GM19467 (cell line): Measurements from ENCODE around the gene TMEM167B.
"Not testable (repeated sequence)": the region's sequence is repeated elsewhere in the genome, so short reads cannot be mapped to it uniquely, and the experiment has no call there.

ENCODE experiments used
- ATAC-seq: cut with Tn5 transposase; IDR thresholded peaks from one replicate; pipeline ENCODE4 v1.9.1; 2021; ENCODE audit warnings: mild to moderate bottlenecking, moderate library complexity; ENCODE audit not compliant: unreplicated experiment

TMEM167B gene

GRCh38 chr1:109090196-109091077 is at the start of gene TMEM167B:
Gene TMEM167B (plus strand): TSS chr1:109090764. CDS start chr1:109090873, 109 bp downstream.
- ATAC-seq, result peak; percentile 89

DNA sequence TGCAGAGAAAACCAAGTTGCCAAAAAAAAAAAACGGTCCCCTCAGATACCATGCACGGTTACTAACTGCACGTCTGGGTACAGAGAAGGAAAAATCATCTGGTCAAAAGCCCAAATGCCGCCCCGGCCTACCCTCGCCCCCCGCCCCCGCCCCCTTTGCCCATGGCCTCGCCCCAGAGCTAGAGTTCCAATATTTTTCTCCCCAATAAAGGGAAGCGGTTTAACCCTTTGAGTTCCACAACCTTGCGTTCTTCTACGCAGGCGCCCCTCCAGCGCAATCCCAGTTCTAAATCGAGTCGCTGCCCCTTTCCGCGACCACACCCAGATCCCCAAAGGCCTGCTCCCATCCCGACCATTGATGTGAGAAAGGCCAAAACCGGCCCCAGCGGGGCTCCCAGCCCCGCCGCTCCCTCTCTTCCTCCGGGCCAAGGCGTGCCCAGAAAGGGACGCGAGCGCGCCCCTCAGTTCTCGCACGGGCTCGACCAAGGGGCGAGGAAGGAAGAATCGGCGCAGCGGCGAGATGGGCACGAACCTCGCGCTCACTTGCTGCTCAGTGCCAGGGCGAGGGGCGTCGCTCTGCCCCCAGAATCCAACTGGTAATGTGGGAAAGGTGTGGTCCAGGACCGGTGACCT is 49.5 kb upstream of the TMEM167B start:
- peak; percentile 20 for ATAC-seq

DNA sequence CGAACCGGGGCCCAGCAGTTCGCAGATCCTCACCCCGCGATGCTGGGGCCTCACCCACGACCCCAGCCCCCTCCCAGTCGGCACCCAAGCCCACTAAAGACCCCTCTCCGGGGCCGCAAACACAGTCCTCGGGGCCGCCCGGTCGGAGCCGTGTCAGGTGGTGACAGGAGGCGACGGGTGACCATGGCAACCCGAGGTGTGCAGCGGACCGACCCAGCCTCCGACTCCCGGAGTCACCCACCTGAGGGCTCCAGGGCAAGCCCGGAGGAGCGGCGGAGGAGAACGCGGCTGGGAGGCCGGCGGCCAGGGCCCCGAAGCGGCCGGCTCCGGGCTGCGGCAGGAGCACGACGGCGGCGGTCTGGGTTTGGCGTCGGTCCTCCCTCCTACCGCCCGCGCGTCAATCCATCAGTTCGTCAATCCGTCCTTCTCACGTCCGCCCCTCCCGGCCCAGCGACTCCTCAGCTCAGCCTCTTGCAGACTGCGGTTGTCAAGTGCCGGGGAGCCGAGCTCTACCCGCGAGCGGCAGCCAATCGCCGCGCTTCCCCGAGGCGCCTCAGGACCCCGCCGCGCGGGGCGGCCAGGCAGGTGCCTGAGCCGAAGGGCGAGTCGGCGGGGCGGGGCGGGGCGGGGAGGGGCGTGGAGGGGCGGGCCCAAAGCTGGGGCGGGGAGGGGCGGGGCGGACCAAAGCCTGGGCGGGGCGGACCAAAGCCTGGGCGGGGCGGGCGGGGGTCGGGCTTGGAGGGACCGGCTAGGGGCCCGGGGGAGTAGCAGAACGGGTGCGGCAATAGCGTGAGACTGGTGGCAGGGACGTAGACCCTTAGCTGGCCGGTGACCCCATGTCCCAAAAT is 48.7 kb upstream of the TMEM167B start, which contains the start of gene WDR47:
Gene WDR47 (minus strand): TSS at position 482 of the 848 bp plus-strand sequence. CDS start 18,590 bp downstream, outside the sequence.
- peak; percentile 90 for ATAC-seq

GRCh38 chr1:109045595-109045994 is 45.0 kb upstream of the TMEM167B start:
- no peak for ATAC-seq

- no peak for ATAC-seq
These were observed 43.9 kb upstream of the TMEM167B start for GRCh38 chr1:109046671-109047070.

- ATAC-seq, result no peak
These were observed 43.2 kb upstream of the TMEM167B start for GRCh38 chr1:109047339-109047738.

- no peak for ATAC-seq
These were observed 42.2 kb upstream of the TMEM167B start for GRCh38 chr1:109048335-109048734.

DNA sequence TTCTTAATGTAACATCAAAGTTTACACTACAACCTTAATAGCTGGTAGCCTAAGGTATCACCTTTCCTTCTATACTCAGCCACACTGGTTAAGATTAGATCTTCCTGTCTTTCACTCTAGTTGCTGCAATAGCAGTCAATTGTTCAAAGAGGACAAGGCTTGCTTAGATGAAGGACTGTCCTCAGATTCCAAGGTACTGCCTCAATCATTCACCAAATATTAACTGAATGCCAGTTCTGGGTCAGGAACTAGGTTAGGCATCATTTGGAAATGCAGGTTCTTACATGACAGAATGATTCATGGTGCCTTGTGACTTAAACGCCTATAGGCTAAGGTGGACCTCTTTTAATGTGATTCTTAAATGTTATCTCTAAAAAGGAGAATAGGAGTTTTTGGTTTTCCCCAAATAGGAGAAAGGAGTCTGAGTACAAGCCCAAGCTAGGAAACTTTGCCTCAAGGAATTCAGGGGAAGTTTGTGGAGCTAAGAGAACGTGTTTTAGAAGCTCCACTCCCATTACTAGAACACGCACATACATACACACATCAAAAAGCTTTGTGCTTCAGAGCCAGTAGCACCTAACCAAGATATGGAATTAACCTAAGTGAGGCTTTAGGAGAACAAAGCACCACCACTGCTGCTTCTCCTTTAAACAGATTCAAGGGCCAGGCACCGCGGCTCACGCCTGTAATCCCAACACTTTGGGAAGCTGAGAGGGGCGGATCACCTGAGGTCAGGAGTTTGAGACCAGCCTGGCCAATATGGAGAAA is 40.2 kb upstream of the TMEM167B start:
- ATAC-seq, result no peak

GRCh38 chr1:109052145-109052544 is 38.4 kb upstream of the TMEM167B start:
- ATAC-seq, result not testable (repeated sequence)

DNA sequence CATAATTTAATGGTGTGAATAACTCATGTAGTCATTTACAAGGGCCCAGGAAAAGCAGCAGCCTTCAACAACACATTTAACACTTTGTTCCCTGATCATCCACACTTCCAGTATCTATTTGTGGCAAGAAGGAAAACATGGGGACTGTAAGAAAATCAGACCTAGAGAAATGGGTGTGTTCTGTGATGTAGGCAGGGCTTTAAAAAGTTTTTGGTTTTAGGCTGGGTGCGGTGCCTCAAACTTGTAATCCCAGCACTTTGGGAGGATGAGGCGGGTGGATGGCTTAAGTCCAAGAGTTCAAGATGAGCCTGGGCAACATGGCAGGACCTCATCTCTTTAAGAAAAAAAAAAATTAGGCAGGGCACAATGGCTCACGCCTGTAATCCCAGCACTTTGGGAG is 34.5 kb upstream of the TMEM167B start:
- no peak for ATAC-seq

DNA sequence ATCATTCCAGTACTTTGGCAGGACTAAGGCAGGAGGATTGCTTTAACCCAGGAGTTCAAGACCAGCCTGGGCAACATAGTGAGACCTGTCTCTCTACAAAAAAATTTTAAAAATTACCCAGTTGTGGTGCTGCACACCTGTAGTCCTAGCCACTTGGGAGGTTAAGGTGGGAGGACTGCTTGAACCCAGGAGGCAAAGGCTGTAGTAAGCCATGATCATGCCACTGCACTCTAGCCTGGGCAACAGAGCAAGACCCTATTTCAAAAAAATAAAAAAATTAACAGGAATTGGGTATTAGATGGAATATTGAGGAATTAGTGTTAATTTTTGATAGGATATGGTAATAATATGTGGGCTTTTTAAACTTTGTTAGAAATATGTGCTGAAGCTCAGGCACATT is 31.5 kb upstream of the TMEM167B start:
- no peak for ATAC-seq

DNA sequence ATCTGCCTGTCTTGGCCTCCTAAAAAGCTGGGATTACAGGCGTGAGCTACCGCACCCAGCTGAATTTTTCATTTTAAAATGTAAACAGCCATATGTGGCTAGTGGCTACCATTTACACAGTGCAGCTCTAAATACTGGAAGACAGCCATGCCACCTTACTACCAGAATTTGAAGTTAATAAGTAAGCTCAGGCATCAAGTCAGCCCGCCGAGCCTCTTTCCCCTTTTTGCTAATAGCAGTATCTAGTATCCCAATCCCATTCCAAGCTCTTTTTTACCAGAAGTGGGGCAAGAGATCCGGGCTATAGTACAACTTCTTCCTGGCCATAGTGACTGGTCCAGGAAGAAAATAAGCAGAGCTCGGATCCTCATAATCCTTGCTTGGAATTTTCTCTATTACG is 29.9 kb upstream of the TMEM167B start:
- ATAC-seq, result no peak

DNA sequence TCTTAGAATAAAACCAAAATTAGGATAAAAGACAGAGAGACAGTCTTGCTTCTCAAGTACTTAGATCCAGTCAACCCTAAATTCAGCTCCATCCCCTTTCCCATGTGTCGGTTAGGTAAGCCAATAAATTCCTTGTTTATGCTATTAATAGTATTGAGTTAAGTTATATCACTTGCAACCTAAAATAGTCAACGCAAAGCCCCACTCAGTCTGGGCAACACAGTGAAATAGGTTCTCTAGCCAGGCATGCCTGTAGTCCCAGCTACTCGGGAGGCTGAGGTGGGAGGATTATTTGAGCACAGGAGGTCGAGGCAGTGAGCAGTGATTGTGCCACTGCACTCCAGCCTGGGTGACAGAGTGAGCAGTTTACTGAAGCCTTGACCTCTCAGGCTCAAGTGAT is 29.4 kb upstream of the TMEM167B start:
- no peak for ATAC-seq

GRCh38 chr1:109065137-109065536 is 25.4 kb upstream of the TMEM167B start:
- no peak for ATAC-seq

DNA sequence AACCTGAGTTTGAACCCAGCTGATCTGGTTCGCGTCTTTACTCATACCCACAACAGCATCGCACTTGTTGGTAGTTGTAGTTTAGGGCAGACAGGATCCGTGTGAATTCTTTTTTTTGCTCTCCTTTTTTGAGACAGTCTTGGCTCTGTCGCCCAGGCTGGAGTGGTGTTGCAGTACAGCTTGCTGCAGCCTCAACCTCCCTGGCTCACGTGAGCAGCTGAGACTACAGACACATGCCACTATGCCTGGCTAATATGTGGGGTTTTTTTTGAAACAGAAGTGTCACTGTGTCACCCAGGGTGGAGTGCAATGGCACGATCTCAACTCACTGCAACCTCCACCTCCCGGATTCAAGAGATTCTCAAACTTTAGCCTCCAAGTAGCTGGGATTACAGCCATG is 22.7 kb upstream of the TMEM167B start:
- ATAC-seq, result no peak

DNA sequence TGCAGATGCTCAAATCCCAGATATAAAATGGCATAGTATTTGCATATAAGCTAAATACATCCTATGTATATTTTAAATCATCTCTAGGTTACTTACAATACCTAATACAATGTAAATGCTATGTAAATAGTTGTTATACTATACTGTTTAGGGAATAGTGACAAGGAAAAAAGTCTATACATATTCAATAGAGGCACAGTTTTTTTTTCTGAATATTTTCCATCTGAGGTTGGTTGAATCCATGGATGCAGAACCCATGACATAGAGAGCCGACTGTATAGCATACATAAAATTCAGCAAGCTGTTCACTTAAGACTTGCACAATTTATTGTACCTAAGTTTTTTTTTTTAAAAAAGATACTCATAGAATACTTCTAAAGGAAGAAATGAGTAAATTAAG is 21.3 kb upstream of the TMEM167B start:
- no peak for ATAC-seq

GRCh38 chr1:109075531-109076490 is 14.8 kb upstream of the TMEM167B start, which contains the start of gene TAF13:
Gene TAF13 (minus strand): TSS chr1:109076003. CDS start chr1:109075947, 56 bp downstream.
- ATAC-seq, result peak; percentile 100

GRCh38 chr1:109078317-109078716 is 12.2 kb upstream of the TMEM167B start:
- no peak for ATAC-seq

- ATAC-seq, result no peak
These were observed 11.3 kb upstream of the TMEM167B start for GRCh38 chr1:109079240-109079622.
